ENCODE measurements around the gene ACTG1. TPM values are rescaled to one million over a fixed set of nuclear protein-coding genes. Genes with fewer than 3 reads are reported as not detected.

ACTG1 gene
- polyA plus RNA-seq, 3 donors from 2014 or later: 1,637 to 3,074 (median 2,788) TPM

DNA sequence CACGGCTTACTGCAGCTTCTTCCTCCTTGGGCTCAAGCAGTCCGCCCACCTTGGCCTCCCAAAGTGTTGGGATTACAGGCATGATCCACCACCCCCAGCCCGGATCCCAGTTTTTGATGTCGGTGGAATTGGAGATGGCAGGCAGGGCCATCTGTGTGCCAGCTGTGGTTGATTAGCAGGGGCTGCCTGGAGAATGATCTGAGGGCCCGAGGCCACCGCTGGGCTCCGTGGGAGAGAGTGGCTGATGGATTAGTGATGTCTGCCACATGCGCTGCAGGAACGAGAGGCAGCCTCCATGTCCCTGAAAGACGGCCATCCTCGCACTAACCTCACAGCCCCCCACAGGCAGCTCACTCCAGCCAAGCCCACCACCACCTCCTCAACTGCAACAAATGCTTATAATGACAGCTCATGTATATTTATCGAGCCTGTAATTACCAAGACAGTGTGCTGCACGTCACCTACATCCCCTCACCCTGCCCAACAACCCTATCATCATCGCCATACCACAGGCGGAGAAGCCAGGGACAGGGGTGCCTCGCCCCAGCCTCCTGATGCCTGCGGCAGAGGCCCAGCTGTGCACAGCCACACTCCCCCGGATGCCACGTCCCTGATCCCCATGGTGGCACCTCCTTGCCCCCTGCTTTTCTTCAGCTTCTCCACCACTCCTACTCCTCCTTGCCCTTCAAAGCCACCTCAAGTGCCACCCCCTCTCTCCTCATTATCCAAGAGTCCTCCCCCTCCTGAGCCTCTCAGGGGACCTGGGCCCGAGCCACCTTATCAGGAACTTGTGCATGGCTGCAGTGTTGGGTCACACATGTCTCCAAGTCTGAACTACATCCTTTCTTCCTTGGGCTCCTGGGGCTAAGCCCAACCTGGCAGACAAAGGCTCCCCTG, 33.2 kb downstream of the ACTG1 start:
- peaks cover 5 to 22% (median 15%) of the 10 kb centered on the region in 3 donors for H3K27me3 Mint-ChIP-seq (ENCODE audit: low read depth in 3 of 3)
- H3K36me3 Mint-ChIP-seq: no peaks in the 10 kb centered on the region
- H3K27ac Mint-ChIP-seq: no peak overlapping the region
- no peak for DNase-seq
- no peak overlapping the region for H3K4me3 Mint-ChIP-seq
- H3K4me1 Mint-ChIP-seq: peaks cover 10% of the 10 kb centered on the region in 2 donors
- no peaks in the 10 kb centered on the region for H3K9me3 Mint-ChIP-seq

DNA sequence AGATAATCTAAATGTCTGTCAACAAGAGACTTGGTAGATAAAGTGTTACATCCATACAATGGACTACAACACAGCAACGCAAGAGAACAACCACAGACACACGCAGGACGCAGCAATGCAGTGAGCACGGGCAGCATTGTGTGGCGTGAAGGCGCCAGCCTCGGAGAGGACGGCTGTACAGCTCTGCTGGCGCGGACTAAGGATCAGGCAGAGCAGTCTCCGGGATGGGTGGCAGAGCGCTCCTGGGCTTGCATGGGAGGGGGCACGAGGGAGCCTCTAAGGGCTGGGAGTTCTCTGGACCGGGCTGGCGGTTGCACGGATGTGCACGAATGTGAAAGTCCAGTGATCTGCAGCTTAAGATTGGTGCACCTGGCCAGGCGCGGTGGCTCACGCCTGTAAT, 34.5 kb downstream of the ACTG1 start:
- peaks cover 8 to 10% of the 10 kb centered on the region in 2 donors for H3K4me1 Mint-ChIP-seq
- no peaks in the 10 kb centered on the region for H3K36me3 Mint-ChIP-seq
- DNase-seq: no peak
- peaks cover 5 to 22% (median 15%) of the 10 kb centered on the region in 3 donors for H3K27me3 Mint-ChIP-seq (ENCODE audit: low read depth in 3 of 3)
- H3K9me3 Mint-ChIP-seq: no peaks in the 10 kb centered on the region
- peak overlapping the region in 1 of 5 donors; percentile 11 for H3K4me3 Mint-ChIP-seq
- no peak overlapping the region for H3K27ac Mint-ChIP-seq

- no peak overlapping the region for H3K27ac Mint-ChIP-seq
- H3K27me3 Mint-ChIP-seq (ENCODE audit: low read depth in 3 of 3): peaks cover 2 to 20% (median 16%) of the 10 kb centered on the region in 3 donors
- no peak for DNase-seq
- peaks cover 8 to 10% of the 10 kb centered on the region in 2 donors for H3K4me1 Mint-ChIP-seq
- H3K9me3 Mint-ChIP-seq: no peaks in the 10 kb centered on the region
- H3K36me3 Mint-ChIP-seq: no peaks in the 10 kb centered on the region
- H3K4me3 Mint-ChIP-seq: no peak overlapping the region
These were observed 35.4 kb downstream of the ACTG1 start for GRCh38 chr17:81477173-81477572.

GRCh38 chr17:81476635-81477034, 36.0 kb downstream of the ACTG1 start:
- Mint-ChIP-seq H3K4me1 (peaks cover 5 to 6% of the 10 kb centered on the region in 2 donors), H3K27me3 (ENCODE audit: low read depth in 3 of 3) (peaks cover 2 to 15% (median 11%) of the 10 kb centered on the region in 3 donors)

GRCh38 chr17:81476097-81476496, 36.5 kb downstream of the ACTG1 start:
- Mint-ChIP-seq H3K4me3 (no peak overlapping the region), H3K27me3 (ENCODE audit: low read depth in 3 of 3) (peaks cover 2 to 14% (median 9%) of the 10 kb centered on the region in 3 donors), H3K4me1 (peaks cover 4 to 5% of the 10 kb centered on the region in 2 donors), H3K36me3 (no peaks in the 10 kb centered on the region), H3K27ac (no peak overlapping the region), H3K9me3 (no peaks in the 10 kb centered on the region)
- no peak for DNase-seq

More at GRCh38 chr17:81476635-81477034, 36.0 kb downstream of the ACTG1 start:
- no peak overlapping the region for H3K27ac Mint-ChIP-seq
- no peaks in the 10 kb centered on the region for H3K36me3 Mint-ChIP-seq
- no peak overlapping the region for H3K4me3 Mint-ChIP-seq
- no peak for DNase-seq
- no peaks in the 10 kb centered on the region for H3K9me3 Mint-ChIP-seq

GRCh38 chr17:81474958-81475357, 37.6 kb downstream of the ACTG1 start:
- Mint-ChIP-seq H3K9me3 (no peaks in the 10 kb centered on the region), H3K36me3 (no peaks in the 10 kb centered on the region), H3K27ac (no peak overlapping the region), H3K4me3 (no peak overlapping the region), H3K27me3 (ENCODE audit: low read depth in 3 of 3) (peaks cover 2 to 8% (median 8%) of the 10 kb centered on the region in 3 donors), H3K4me1 (peaks cover 0 to 2% of the 10 kb centered on the region in 2 donors)
- no peak for DNase-seq

GRCh38 chr17:81473019-81473418, 39.6 kb downstream of the ACTG1 start:
- Mint-ChIP-seq H3K9me3 (no peaks in the 10 kb centered on the region), H3K4me1 (no peaks in the 10 kb centered on the region), H3K36me3 (no peaks in the 10 kb centered on the region), H3K27me3 (ENCODE audit: low read depth in 3 of 3) (peaks cover 0 to 6% (median 4%) of the 10 kb centered on the region in 3 donors), H3K4me3 (no peak overlapping the region), H3K27ac (no peak overlapping the region)
- no peak for DNase-seq

GRCh38 chr17:81471818-81472456, 40.7 kb downstream of the ACTG1 start:
- no peak for DNase-seq
- Mint-ChIP-seq H3K9me3 (no peaks in the 10 kb centered on the region), H3K36me3 (no peaks in the 10 kb centered on the region), H3K4me3 (no peak overlapping the region), H3K27ac (no peak overlapping the region), H3K27me3 (ENCODE audit: low read depth in 3 of 3) (peaks cover 0 to 5% (median 3%) of the 10 kb centered on the region in 3 donors), H3K4me1 (no peaks in the 10 kb centered on the region)

- Mint-ChIP-seq H3K27ac (no peak overlapping the region), H3K4me3 (no peak overlapping the region), H3K9me3 (no peaks in the 10 kb centered on the region), H3K4me1 (no peaks in the 10 kb centered on the region), H3K36me3 (no peaks in the 10 kb centered on the region), H3K27me3 (ENCODE audit: low read depth in 3 of 3) (peaks cover 0 to 5% (median 3%) of the 10 kb centered on the region in 3 donors)
- no peak for DNase-seq
These were observed 41.4 kb downstream of the ACTG1 start for GRCh38 chr17:81470944-81471817.

DNA sequence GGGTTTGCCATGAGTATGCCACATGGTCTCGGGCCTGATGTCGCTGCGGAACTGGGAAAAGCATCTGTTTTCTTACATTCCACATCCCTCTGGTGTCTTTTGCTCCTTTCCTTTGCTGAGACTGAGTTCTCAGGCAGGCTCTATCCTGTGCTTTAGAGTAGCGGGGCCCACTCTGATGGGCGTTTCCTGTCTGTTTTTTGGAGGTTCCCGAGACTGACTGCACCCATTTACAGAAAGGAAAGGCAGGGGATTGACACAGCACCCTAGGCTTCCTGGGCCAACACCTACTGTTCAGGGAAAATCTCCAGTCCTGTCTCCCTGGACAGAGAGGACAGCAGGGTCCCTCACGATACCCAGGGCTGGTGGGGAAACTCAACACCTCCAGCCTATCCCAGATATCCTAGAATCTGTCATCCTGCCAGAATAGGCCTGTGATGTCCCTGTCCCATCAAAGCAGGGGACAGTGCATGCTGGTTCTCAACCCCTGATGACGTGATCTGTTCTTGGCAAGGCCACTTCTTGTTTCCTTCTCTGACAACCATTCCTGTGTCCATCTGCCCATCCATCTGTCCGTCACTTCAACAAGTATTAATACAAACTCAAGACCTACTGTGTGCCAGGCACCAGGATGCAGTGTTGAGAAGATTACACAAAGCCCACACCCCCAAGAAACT, 42.2 kb downstream of the ACTG1 start:
- no peak for DNase-seq
- Mint-ChIP-seq H3K27ac (no peak overlapping the region), H3K9me3 (no peaks in the 10 kb centered on the region), H3K4me1 (no peaks in the 10 kb centered on the region), H3K4me3 (no peak overlapping the region), H3K27me3 (ENCODE audit: low read depth in 3 of 3) (peaks cover 0 to 5% (median 3%) of the 10 kb centered on the region in 3 donors), H3K36me3 (no peaks in the 10 kb centered on the region)

- Mint-ChIP-seq H3K27ac (no peak overlapping the region), H3K9me3 (no peaks in the 10 kb centered on the region), H3K4me3 (no peak overlapping the region), H3K36me3 (no peaks in the 10 kb centered on the region), H3K4me1 (no peaks in the 10 kb centered on the region), H3K27me3 (ENCODE audit: low read depth in 3 of 3) (peaks cover 0 to 7% (median 3%) of the 10 kb centered on the region in 3 donors)
- DNase-seq: no peak
These were observed 43.3 kb downstream of the ACTG1 start for GRCh38 chr17:81469266-81469665.

GRCh38 chr17:81468770-81469121, 43.9 kb downstream of the ACTG1 start:
- H3K27me3 Mint-ChIP-seq (ENCODE audit: low read depth in 3 of 3): peaks cover 0 to 7% (median 3%) of the 10 kb centered on the region in 3 donors
- H3K9me3 Mint-ChIP-seq: no peaks in the 10 kb centered on the region
- H3K4me1 Mint-ChIP-seq: no peaks in the 10 kb centered on the region
- DNase-seq: no peak
- H3K27ac Mint-ChIP-seq: no peak overlapping the region
- no peak overlapping the region for H3K4me3 Mint-ChIP-seq
- no peaks in the 10 kb centered on the region for H3K36me3 Mint-ChIP-seq

- DNase-seq: no peak
- H3K27ac Mint-ChIP-seq: no peak overlapping the region
- no peaks in the 10 kb centered on the region for H3K9me3 Mint-ChIP-seq
- no peaks in the 10 kb centered on the region for H3K36me3 Mint-ChIP-seq
- peaks cover 0 to 7% (median 3%) of the 10 kb centered on the region in 3 donors for H3K27me3 Mint-ChIP-seq (ENCODE audit: low read depth in 3 of 3)
- H3K4me1 Mint-ChIP-seq: no peaks in the 10 kb centered on the region
- no peak overlapping the region for H3K4me3 Mint-ChIP-seq
These were observed 44.4 kb downstream of the ACTG1 start for GRCh38 chr17:81468111-81468769.

Data from immature natural killer cell (primary cell).